ENCODE data around the gene HIGD1A.

The HIGD1A gene

GRCh38 chr3:42804106-42804830, at the start of gene HIGD1A:
Gene HIGD1A (minus strand): TSS chr3:42804490. CDS start chr3:42794253, 10,237 bp downstream.
- DNase-seq (ENCODE audit: low read depth in 2 of 2), result peak; percentile 87 to 92

- DNase-seq (ENCODE audit: low read depth in 2 of 2), result no peak
These were observed 49.5 kb upstream of the HIGD1A start for GRCh38 chr3:42853739-42854302.

- DNase-seq (ENCODE audit: low read depth in 2 of 2), result no peak
These were observed 48.8 kb upstream of the HIGD1A start for GRCh38 chr3:42853056-42853455.

GRCh38 chr3:42852441-42852840, 48.2 kb upstream of the HIGD1A start:
- DNase-seq (ENCODE audit: low read depth in 2 of 2), result no peak

GRCh38 chr3:42851228-42851834, 47.0 kb upstream of the HIGD1A start:
- DNase-seq (ENCODE audit: low read depth in 2 of 2), result no peak

- no peak for DNase-seq (ENCODE audit: low read depth in 2 of 2)
These were observed 46.0 kb upstream of the HIGD1A start for GRCh38 chr3:42850263-42850662.

- no peak for DNase-seq (ENCODE audit: low read depth in 2 of 2)
These were observed 44.7 kb upstream of the HIGD1A start for GRCh38 chr3:42849017-42849416.

- DNase-seq (ENCODE audit: low read depth in 2 of 2), result no peak
These were observed 43.4 kb upstream of the HIGD1A start for GRCh38 chr3:42847731-42848130.

GRCh38 chr3:42846685-42847522, 42.6 kb upstream of the HIGD1A start:
- DNase-seq (ENCODE audit: low read depth in 2 of 2), result no peak

- DNase-seq (ENCODE audit: low read depth in 2 of 2), result no peak
These were observed 40.5 kb upstream of the HIGD1A start for GRCh38 chr3:42844815-42845214.

GRCh38 chr3:42844412-42844713, 40.1 kb upstream of the HIGD1A start:
- DNase-seq (ENCODE audit: low read depth in 2 of 2), result no peak

- no peak for DNase-seq (ENCODE audit: low read depth in 2 of 2)
These were observed 39.6 kb upstream of the HIGD1A start for GRCh38 chr3:42843713-42844411.

- no peak for DNase-seq (ENCODE audit: low read depth in 2 of 2)
These were observed 37.0 kb upstream of the HIGD1A start for GRCh38 chr3:42841332-42841731.

- DNase-seq (ENCODE audit: low read depth in 2 of 2), result no peak
These were observed 35.3 kb upstream of the HIGD1A start for GRCh38 chr3:42839616-42840015.

GRCh38 chr3:42838571-42838970, 34.3 kb upstream of the HIGD1A start:
- DNase-seq (ENCODE audit: low read depth in 2 of 2), result no peak

- DNase-seq (ENCODE audit: low read depth in 2 of 2), result no peak
These were observed 32.1 kb upstream of the HIGD1A start for GRCh38 chr3:42836150-42837123.

GRCh38 chr3:42831321-42831713, 27.0 kb upstream of the HIGD1A start:
- peak; percentile 60 to 72 for DNase-seq (ENCODE audit: low read depth in 2 of 2)

GRCh38 chr3:42830437-42831320, 26.4 kb upstream of the HIGD1A start:
- DNase-seq (ENCODE audit: low read depth in 2 of 2), result no peak

- DNase-seq (ENCODE audit: low read depth in 2 of 2), result no peak
These were observed 25.5 kb upstream of the HIGD1A start for GRCh38 chr3:42829628-42830436.
